ENCODE results near the gene LIMCH1. TPM values are rescaled to one million over a fixed set of nuclear protein-coding genes. Genes with fewer than 3 reads are reported as not detected.

Gene LIMCH1
- total RNA-seq, 2 donors from 2014 or later, result 3.1 to 5.8 TPM

GRCh38 chr4:41541687-41542094, 3.7 kb downstream of the LIMCH1 start:
- no peak overlapping the region for H3K27ac Mint-ChIP-seq
- TF ChIP-seq CTCF (conservative IDR thresholded peaks at IDR 0.05), result no peak

GRCh38 chr4:41542526-41543275, 4.7 kb downstream of the LIMCH1 start:
- Histone ChIP-seq H3K27ac (ENCODE audit: low read depth, low read length) (no peak overlapping the region), H3K36me3 (ENCODE audit: control insufficient read depth, insufficient read depth, low read length) (no peaks in the 10 kb centered on the region), H3K4me1 (ENCODE audit: control insufficient read depth, insufficient read depth, low read length) (peaks cover 8% of the 10 kb centered on the region), H3K9me3 (ENCODE audit: control insufficient read depth, low read length) (no peaks in the 10 kb centered on the region), H3K4me3 (ENCODE audit: low read length) (no peak overlapping the region), H3K9ac (ENCODE audit: extremely low read depth, low read length, poor library complexity, severe bottlenecking) (no peak overlapping the region), H3K27me3 (ENCODE audit: control insufficient read depth, insufficient read depth, low read length, poor library complexity, severe bottlenecking) (no peaks in the 10 kb centered on the region)
- H3K4me1 Mint-ChIP-seq, result peaks cover 18% of the 10 kb centered on the region
- no peaks in the 10 kb centered on the region for H3K36me3 Mint-ChIP-seq (ENCODE audit: low read depth)
- DNase-seq, result no peak
- no peak overlapping the region for H3K27ac Mint-ChIP-seq
- no peaks in the 10 kb centered on the region for H3K9me3 Mint-ChIP-seq
- 88 to 100% methylated on average over 1 to 5 of the region's 5 CpGs for WGBS, 2 experiments (ENCODE audit: insufficient coverage in 1 of 2, insufficient read length in 1 of 2)
- H3K27me3 Mint-ChIP-seq (ENCODE audit: insufficient read depth), result peaks cover 9% of the 10 kb centered on the region
- H3K4me3 Mint-ChIP-seq, result no peak overlapping the region
- TF ChIP-seq CTCF (conservative IDR thresholded peaks at IDR 0.05), result no peak

More at GRCh38 chr4:41541687-41542094, 3.7 kb downstream of the LIMCH1 start:
- no peak overlapping the region for H3K9ac ChIP-seq (ENCODE audit: extremely low read depth, low read length, poor library complexity, severe bottlenecking)
- no peaks in the 10 kb centered on the region for H3K9me3 ChIP-seq (ENCODE audit: control insufficient read depth, low read length)
- Mint-ChIP-seq H3K4me3 (no peak overlapping the region), H3K27me3 (ENCODE audit: insufficient read depth) (peaks cover 9% of the 10 kb centered on the region), H3K36me3 (ENCODE audit: low read depth) (no peaks in the 10 kb centered on the region), H3K9me3 (no peaks in the 10 kb centered on the region), H3K4me1 (peaks cover 18% of the 10 kb centered on the region)
- WGBS, 2 experiments (ENCODE audit: insufficient coverage in 1 of 2, insufficient read length in 1 of 2), result 86 to 89% methylated on average over 2 to 7 of the region's 7 CpGs
- DNase-seq, result peak; percentile 59
- peaks cover 8% of the 10 kb centered on the region for H3K4me1 ChIP-seq (ENCODE audit: control insufficient read depth, insufficient read depth, low read length)
- no peaks in the 10 kb centered on the region for H3K36me3 ChIP-seq (ENCODE audit: control insufficient read depth, insufficient read depth, low read length)
- H3K4me3 ChIP-seq (ENCODE audit: low read length), result no peak overlapping the region
- H3K27me3 ChIP-seq (ENCODE audit: control insufficient read depth, insufficient read depth, low read length, poor library complexity, severe bottlenecking), result no peaks in the 10 kb centered on the region
- H3K27ac ChIP-seq (ENCODE audit: low read depth, low read length), result no peak overlapping the region

GRCh38 chr4:41545238-41545637, 7.3 kb downstream of the LIMCH1 start:
- H3K36me3 ChIP-seq (ENCODE audit: control insufficient read depth, insufficient read depth, low read length), result no peaks in the 10 kb centered on the region
- H3K27me3 ChIP-seq (ENCODE audit: control insufficient read depth, insufficient read depth, low read length, poor library complexity, severe bottlenecking), result no peaks in the 10 kb centered on the region
- no peak overlapping the region for H3K27ac Mint-ChIP-seq
- no peak overlapping the region for H3K4me3 Mint-ChIP-seq
- no peak overlapping the region for H3K9ac ChIP-seq (ENCODE audit: extremely low read depth, low read length, poor library complexity, severe bottlenecking)
- 83 to 89% methylated on average over 4 to 6 of the region's 6 CpGs for WGBS, 2 experiments (ENCODE audit: insufficient coverage in 1 of 2, insufficient read length in 1 of 2)
- H3K27me3 Mint-ChIP-seq (ENCODE audit: insufficient read depth), result peaks cover 7% of the 10 kb centered on the region
- H3K9me3 Mint-ChIP-seq, result no peaks in the 10 kb centered on the region
- no peak overlapping the region for H3K4me3 ChIP-seq (ENCODE audit: low read length)
- H3K4me1 Mint-ChIP-seq, result peaks cover 20% of the 10 kb centered on the region
- H3K4me1 ChIP-seq (ENCODE audit: control insufficient read depth, insufficient read depth, low read length), result peaks cover 8% of the 10 kb centered on the region
- H3K36me3 Mint-ChIP-seq (ENCODE audit: low read depth), result no peaks in the 10 kb centered on the region
- H3K9me3 ChIP-seq (ENCODE audit: control insufficient read depth, low read length), result no peaks in the 10 kb centered on the region
- TF ChIP-seq CTCF (conservative IDR thresholded peaks at IDR 0.05), result no peak
- H3K27ac ChIP-seq (ENCODE audit: low read depth, low read length), result no peak overlapping the region
- no peak for DNase-seq
